H1 (cell line): ENCODE measurements around the gene OPCML. TPM values are rescaled to one million over a fixed set of nuclear protein-coding genes. Genes with fewer than 3 reads are reported as not detected.
A peak's percentile ranks its signal among the peaks of the same experiment; 100 is the strongest.

ENCODE experiments used
- CTCF ChIA-PET: fragments of 300-600 bp; sonication (Branson Sonifier 250); formaldehyde crosslinking; loops from one replicate; lab custom pipeline; 2021; ENCODE audit not compliant: partially characterized antibody; lab: Charles Lee
- POLR2A ChIA-PET: fragments of 300-600 bp; sonication (Branson Sonifier 250); formaldehyde crosslinking; loops from one replicate; lab custom pipeline; 2021; ENCODE audit warnings: inconsistent platforms; ENCODE audit not compliant: partially characterized antibody; lab: Charles Lee
- DNase-seq, 2 experiments: peaks; one replicate each; pipeline versions ENCODE4 v3.0.0 to v3.0.0-alpha.2; 2010 to 2022; ENCODE audit warnings: low spot score in 2 of 2, low read depth in 1 of 2, mixed read lengths in 1 of 2
- FAIRE-seq: peaks from 2 replicates; lab custom pipeline; 2011; peaks lifted over from hg19 to GRCh38; lab: Jason Lieb, UNC
- H2AFZ ChIP-seq: 2 replicates; pipeline ENCODE4 v1.8.1; 2012; ENCODE audit warnings: low read length, inconsistent platforms
- H2AK5ac ChIP-seq: 2 replicates; pipeline ENCODE4 v1.6.1; 2013; ENCODE audit warnings: low read depth, low read length
- H2BK120ac ChIP-seq: replicated peaks from 2 replicates; pipeline ENCODE3; 2013; ENCODE audit warnings: low read depth, low read length, inconsistent platforms
- H2BK12ac ChIP-seq: 2 replicates; pipeline ENCODE4 v1.6.1; 2013; ENCODE audit warnings: low read depth, low read length
- H2BK15ac ChIP-seq: 2 replicates; pipeline ENCODE4 v1.6.1; 2013; ENCODE audit warnings: low read length
- H2BK20ac ChIP-seq: 2 replicates; pipeline ENCODE4 v1.6.1; 2013; ENCODE audit warnings: low read length
- H2BK5ac ChIP-seq: 2 replicates; pipeline ENCODE4 v1.6.1; 2013; ENCODE audit warnings: low read depth, low read length
- H3K14ac ChIP-seq: 2 replicates; pipeline ENCODE4 v1.6.1; 2013; ENCODE audit warnings: inconsistent platforms; ENCODE audit not compliant: insufficient read length
- H3K18ac ChIP-seq: 2 replicates; pipeline ENCODE4 v1.6.1; 2013; ENCODE audit warnings: low read length; ENCODE audit errors: extremely low read depth
- H3K23ac ChIP-seq: 2 replicates; pipeline ENCODE4 v1.6.1; 2013; ENCODE audit warnings: inconsistent platforms; ENCODE audit not compliant: insufficient read length
- H3K23me2 ChIP-seq: 2 replicates; pipeline ENCODE4 v1.6.1; 2013; ENCODE audit warnings: low read depth, low read length
- H3K27ac ChIP-seq: 2 replicates; pipeline ENCODE4 v1.6.1; 2011; ENCODE audit warnings: low read depth, low read length, inconsistent platforms
- H3K27me3 ChIP-seq, 4 experiments: replicated peaks in 1 of 4; 1 replicate in 1 of 4; 2 replicates in 3 of 4; pipeline versions ENCODE4 v1.6.1 to v1.8.1; 2011 to 2013; ENCODE audit warnings: low read length in 3 of 4, mild to moderate bottlenecking in 3 of 4, inconsistent platforms in 2 of 4, mixed read lengths in 2 of 4, moderate library complexity in 1 of 4; ENCODE audit not compliant: control insufficient read depth in 3 of 4, insufficient read depth in 3 of 4; ENCODE audit errors: extremely low read depth in 1 of 4
- H3K36me3 ChIP-seq, 4 experiments: 2 replicates each; pipeline versions ENCODE4 v1.6.1 to v1.8.1; 2011 to 2013; ENCODE audit warnings: mild to moderate bottlenecking in 4 of 4, low read length in 3 of 4, moderate library complexity in 2 of 4, control low read depth in 1 of 4, inconsistent platforms in 1 of 4; ENCODE audit not compliant: insufficient read depth in 4 of 4, control insufficient read depth in 2 of 4
- H3K4ac ChIP-seq: replicated peaks from 2 replicates; pipeline ENCODE3; 2013; ENCODE audit warnings: low read length, low read depth, mixed read lengths, inconsistent platforms; ENCODE audit not compliant: insufficient read length
- H3K4me1 ChIP-seq, 4 experiments: replicated peaks in 1 of 4; 1 replicate in 1 of 4; 2 replicates in 3 of 4; pipeline versions ENCODE4 v1.6.1 to v1.8.1; 2011 to 2013; ENCODE audit warnings: low read length in 3 of 4, inconsistent platforms in 2 of 4, mixed read lengths in 1 of 4; ENCODE audit not compliant: insufficient read depth in 4 of 4, control insufficient read depth in 3 of 4
- H3K4me2 ChIP-seq, 2 experiments: 2 replicates each; pipeline versions ENCODE4 v1.6.1 to v1.8.1; 2011 to 2013; ENCODE audit warnings: low read depth in 2 of 2, low read length in 2 of 2, control low read depth in 1 of 2, inconsistent platforms in 1 of 2, mild to moderate bottlenecking in 1 of 2; ENCODE audit not compliant: insufficient read depth in 1 of 2
- H3K4me3 ChIP-seq, 4 experiments: fragments of 200-600, 300-600 bp in 1 of 4; sonication (generic), shearing (Covaris generic), sonication (Bioruptor Twin) in 1 of 4; 2 replicates each; pipeline versions ENCODE4 v1.5.1 to v1.8.1; 2011 to 2016; ENCODE audit warnings: low read length in 4 of 4, low read depth in 3 of 4, control low read depth in 2 of 4, inconsistent platforms in 2 of 4, mild to moderate bottlenecking in 2 of 4, mixed read lengths in 1 of 4, moderate library complexity in 1 of 4; ENCODE audit not compliant: insufficient read depth in 2 of 4; ENCODE audit errors: extremely low read depth in 1 of 4
- H3K56ac ChIP-seq: replicated peaks from 2 replicates; pipeline ENCODE3; 2013; ENCODE audit warnings: low read depth, mild to moderate bottlenecking, mixed read lengths, low read length, inconsistent platforms; ENCODE audit not compliant: insufficient read length
- H3K79me1 ChIP-seq: 2 replicates; pipeline ENCODE4 v1.6.1; 2013; ENCODE audit warnings: low read depth, low read length, control low read depth
- H3K79me2 ChIP-seq, 2 experiments: 2 replicates each; pipeline versions ENCODE4 v1.6.1 to v1.8.1; 2012 to 2013; ENCODE audit warnings: low read length in 2 of 2, mild to moderate bottlenecking in 2 of 2, inconsistent platforms in 1 of 2; ENCODE audit not compliant: insufficient read depth in 2 of 2, control insufficient read depth in 1 of 2
- H3K9ac ChIP-seq, 4 experiments: replicated peaks in 1 of 4; 1 replicate in 1 of 4; 2 replicates in 3 of 4; pipeline versions ENCODE4 v1.6.1 to v1.8.1; 2011 to 2013; ENCODE audit warnings: low read depth in 3 of 4, low read length in 3 of 4, control low read depth in 2 of 4, mild to moderate bottlenecking in 2 of 4, moderate library complexity in 2 of 4, inconsistent platforms in 1 of 4; ENCODE audit errors: extremely low read depth in 1 of 4
- H3K9me3 ChIP-seq, 2 experiments: 2 replicates each; pipeline versions ENCODE4 v1.6.1 to v1.8.1; 2012 to 2013; ENCODE audit warnings: mild to moderate bottlenecking in 2 of 2, moderate library complexity in 2 of 2, control low read depth in 1 of 2, inconsistent platforms in 1 of 2, low read depth in 1 of 2, low read length in 1 of 2, mixed read lengths in 1 of 2; ENCODE audit not compliant: insufficient read depth in 2 of 2
- H4K20me1 ChIP-seq, 2 experiments: replicated peaks in 1 of 2; 2 replicates each; pipeline versions ENCODE3 to v1.8.1; 2011 to 2013; ENCODE audit warnings: inconsistent platforms in 2 of 2, low read length in 2 of 2, mild to moderate bottlenecking in 1 of 2; ENCODE audit not compliant: insufficient read depth in 2 of 2, control insufficient read depth in 1 of 2
- H4K5ac ChIP-seq: 2 replicates; pipeline ENCODE4 v1.6.1; 2013; ENCODE audit warnings: low read length, low read depth, mixed read lengths, inconsistent platforms; ENCODE audit not compliant: insufficient read length
- H4K8ac ChIP-seq: 2 replicates; pipeline ENCODE4 v1.8.0; 2013; ENCODE audit warnings: mild to moderate bottlenecking, moderate library complexity, low read length, inconsistent platforms; ENCODE audit not compliant: insufficient read depth; ENCODE audit errors: extremely low read depth
- H4K91ac ChIP-seq: replicated peaks from 2 replicates; pipeline ENCODE3; 2013; ENCODE audit warnings: low read length, mixed read lengths, inconsistent platforms; ENCODE audit not compliant: insufficient read length
- NANOG ChIP-seq: IDR thresholded peaks from 2 replicates; pipeline ENCODE4 v1.6.1; 2011; ENCODE audit warnings: low read length, low read depth, mild to moderate bottlenecking, inconsistent platforms; ENCODE audit not compliant: insufficient read depth, poor library complexity, severe bottlenecking
- NRF1 ChIP-seq: IDR thresholded peaks from 2 replicates; pipeline ENCODE4 v1.6.1; 2011; ENCODE audit warnings: mild to moderate bottlenecking, low read depth, low read length, improper control_type of control experiment
- POLR2A ChIP-seq, 2 experiments: IDR thresholded peaks; 1 replicate in 1 of 2; 2 replicates in 1 of 2; pipeline ENCODE4 v1.6.1; 2011; ENCODE audit warnings: low read depth in 2 of 2, low read length in 2 of 2, mild to moderate bottlenecking in 2 of 2; ENCODE audit errors: control extremely low read depth in 1 of 2
- POU5F1 ChIP-seq: IDR thresholded peaks from 2 replicates; pipeline ENCODE4 v1.6.1; 2011; ENCODE audit warnings: low read depth, mild to moderate bottlenecking, low read length, moderate library complexity
- SIRT6 ChIP-seq: IDR thresholded peaks from one replicate; pipeline ENCODE4 v1.7.1; 2012; ENCODE audit warnings: low read length, inconsistent platforms
- SP2 ChIP-seq: IDR thresholded peaks from 2 replicates; pipeline ENCODE4 v1.6.1; 2012; ENCODE audit warnings: mild to moderate bottlenecking, low read length, inconsistent platforms
- SRF ChIP-seq: IDR thresholded peaks from 2 replicates; pipeline ENCODE4 v1.6.1; 2011; ENCODE audit warnings: mild to moderate bottlenecking, low read depth, low read length, moderate library complexity
- TEAD4 ChIP-seq: IDR thresholded peaks from 2 replicates; pipeline ENCODE4 v1.6.1; 2012; ENCODE audit warnings: low read depth, low read length, inconsistent platforms, mixed read lengths
- WGBS, 2 experiments: shearing (Covaris generic) in 1 of 2; methylation state at CpG; one replicate each; pipeline versions ENCODE4 v1.1.6 to v1.1.7; 2013 to 2015; ENCODE audit warnings: low lambda C conversion rate in 2 of 2, mixed read lengths in 2 of 2, inconsistent platforms in 1 of 2, low coverage in 1 of 2, missing lambda C conversion rate in 1 of 2; ENCODE audit not compliant: insufficient replicate concordance in 2 of 2, insufficient coverage in 1 of 2, insufficient read length in 1 of 2; ENCODE audit errors: extremely low coverage in 1 of 2, missing lambda C conversion rate in 1 of 2; 5-methylcytosine and 5-hydroxymethylcytosine counted together
- polyA plus RNA-seq, 7 experiments: library from polyadenylated mRNA; depleted of rRNA in 3 of 7; stranded (reverse) in 5 of 7; unstranded in 2 of 7; fragments of >200 nt in 5 of 7; fragments of 200-250 nt in 2 of 7; gene quantifications; 1 replicate in 5 of 7; 2 replicates in 1 of 7; 4 replicates in 1 of 7; pipeline versions ENCODE4 v1.2.1 to v1.2.3, GENCODE V29; 2011 to 2013; ENCODE audit warnings: missing spikeins in 2 of 7, mixed read lengths in 2 of 7
- total RNA-seq: library from RNA; stranded (reverse); fragmentation: NEBNext Ultra II Directional; extraction: Animal tissue kit (Norgen Biotek cat#: 25700); gene quantifications from 2 replicates; pipeline ENCODE4 v1.2.1, GENCODE V29; 2021
- TF ChIP-seq, protein P1 (sequence below): IDR thresholded peaks from 2 replicates; pipeline ENCODE4 v1.6.1; 2012; ENCODE audit warnings: low read length, inconsistent platforms
- TF ChIP-seq, protein P2 (sequence below): IDR thresholded peaks from 2 replicates; pipeline ENCODE4 v1.6.1; 2011; ENCODE audit warnings: low read depth, mild to moderate bottlenecking, low read length; ENCODE audit not compliant: insufficient read depth

OPCML gene
- total and polyA plus RNA-seq, 2 of the 8 experiments (the other 6 are each of a cell fraction or from before 2014, with no cell fraction given) = 2.3 to 3.1 TPM

DNA sequence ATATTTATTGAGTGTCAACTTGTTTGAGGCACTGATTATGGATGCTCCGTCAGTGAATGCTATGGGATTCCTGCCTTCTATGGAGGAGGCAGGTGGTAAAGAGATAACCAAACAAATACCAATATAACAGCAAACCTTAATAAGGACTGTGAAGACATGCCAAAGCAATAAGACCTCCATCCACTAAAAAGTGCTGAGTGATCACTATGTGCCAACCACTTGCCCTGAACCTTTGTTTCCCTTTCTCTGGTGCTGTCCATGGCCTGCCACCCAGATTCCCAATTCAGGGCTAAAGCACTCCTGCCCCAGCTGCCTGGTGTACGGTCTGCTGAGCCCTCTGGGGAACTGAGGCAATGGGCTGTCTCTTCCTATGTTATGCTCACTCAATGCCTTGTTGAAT, 1074.9 kb downstream of the OPCML start:
- Histone ChIP-seq H3K79me1 (no peaks in the 10 kb centered on the region), H3K23ac (no peak overlapping the region), H3K18ac (no peak overlapping the region), H4K20me1 (no peaks in the 10 kb centered on the region), H3K4me3 (no peak overlapping the region), H4K5ac (no peak overlapping the region), H3K4me2 (0 out of 4 replicates have a peak overlapping the region, but pooled peaks of 1 of the 2 experiments have one; percentile 7), H3K27me3 (no peaks in the 10 kb centered on the region), H3K9ac (no peak overlapping the region), H3K4me1 (peaks cover 0 to 6% (median 4%) of the 10 kb centered on the region in 4 experiments; a peak in 2 of 7 replicates), H2AK5ac (no peak overlapping the region), H3K79me2 (no peaks in the 10 kb centered on the region), H3K23me2 (no peaks in the 10 kb centered on the region), H2BK20ac (no peak overlapping the region), H3K56ac (no peak overlapping the region), H3K14ac (no peak overlapping the region), H3K36me3 (no peaks in the 10 kb centered on the region), H3K27ac (no peak overlapping the region), H3K4ac (no peak overlapping the region), H2AFZ (no peak overlapping the region), H4K91ac (no peak overlapping the region), H2BK15ac (no peak overlapping the region), H2BK120ac (no peak overlapping the region), H2BK12ac (no peak overlapping the region), H3K9me3 (no peaks in the 10 kb centered on the region), H2BK5ac (no peak overlapping the region), H4K8ac (no peak overlapping the region)
- no peak for FAIRE-seq
- WGBS, 2 experiments = 66% methylated on average over 2 of the region's 2 CpGs; no CpG with 5 or more reads in 1 of the 2 experiments
- ChIA-PET POLR2A (no interaction called here), CTCF (interaction anchor here (0.6 to 3.5 kb wide), 6 partner anchors 9 to 482 kb away, joined by 3 to 13 read pairs (median 4); no protein-coding TSS in a partner anchor)
- TF ChIP-seq NRF1 = no peak
- no peak for TF ChIP-seq SRF
- TF ChIP-seq, protein P1, sequence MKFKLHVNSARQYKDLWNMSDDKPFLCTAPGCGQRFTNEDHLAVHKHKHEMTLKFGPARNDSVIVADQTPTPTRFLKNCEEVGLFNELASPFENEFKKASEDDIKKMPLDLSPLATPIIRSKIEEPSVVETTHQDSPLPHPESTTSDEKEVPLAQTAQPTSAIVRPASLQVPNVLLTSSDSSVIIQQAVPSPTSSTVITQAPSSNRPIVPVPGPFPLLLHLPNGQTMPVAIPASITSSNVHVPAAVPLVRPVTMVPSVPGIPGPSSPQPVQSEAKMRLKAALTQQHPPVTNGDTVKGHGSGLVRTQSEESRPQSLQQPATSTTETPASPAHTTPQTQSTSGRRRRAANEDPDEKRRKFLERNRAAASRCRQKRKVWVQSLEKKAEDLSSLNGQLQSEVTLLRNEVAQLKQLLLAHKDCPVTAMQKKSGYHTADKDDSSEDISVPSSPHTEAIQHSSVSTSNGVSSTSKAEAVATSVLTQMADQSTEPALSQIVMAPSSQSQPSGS = no peak
- TF ChIP-seq POLR2A (IDR thresholded peaks at IDR 0.05; ENCODE audit: control extremely low read depth in 1 of 2, low read depth in 2 of 2, low read length in 2 of 2) = no peak
- TF ChIP-seq, protein P2, sequence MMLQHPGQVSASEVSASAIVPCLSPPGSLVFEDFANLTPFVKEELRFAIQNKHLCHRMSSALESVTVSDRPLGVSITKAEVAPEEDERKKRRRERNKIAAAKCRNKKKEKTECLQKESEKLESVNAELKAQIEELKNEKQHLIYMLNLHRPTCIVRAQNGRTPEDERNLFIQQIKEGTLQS = no peak
- TF ChIP-seq SP2 = no peak
- no peak for TF ChIP-seq SIRT6
- TF ChIP-seq POU5F1 = no peak
- TF ChIP-seq NANOG = no peak
- TF ChIP-seq TEAD4 = no peak
- DNase-seq = no peak
